ENCODE data around the gene RAD23B. TPM values are rescaled to one million over a fixed set of nuclear protein-coding genes. Genes with fewer than 3 reads are reported as not detected.
A peak's percentile ranks its signal among the peaks of the same experiment; 100 is the strongest.

Gene RAD23B
- total RNA-seq, 1 experiment from 2014 or later: 222 TPM

- H3K27ac Mint-ChIP-seq (ENCODE audit: low read depth, unreplicated experiment): no peak overlapping the region
- POLR2A ChIA-PET: interaction anchor here (0.7 to 2.2 kb wide), 2 partner anchors 17 to 1294 kb away, joined by 3 to 10 read pairs; no protein-coding TSS in a partner anchor
Measured at GRCh38 chr9:107268560-107268959, 14.5 kb upstream of the RAD23B start.

GRCh38 chr9:107269254-107269653, 13.8 kb upstream of the RAD23B start:
- no peak overlapping the region for H3K27ac Mint-ChIP-seq (ENCODE audit: low read depth, unreplicated experiment)
- CTCF ChIA-PET: interaction anchor here (1.7 kb wide), 1 partner anchor 72 kb away, joined by 5 read pairs; no protein-coding TSS in a partner anchor
- TF ChIP-seq, protein P1, sequence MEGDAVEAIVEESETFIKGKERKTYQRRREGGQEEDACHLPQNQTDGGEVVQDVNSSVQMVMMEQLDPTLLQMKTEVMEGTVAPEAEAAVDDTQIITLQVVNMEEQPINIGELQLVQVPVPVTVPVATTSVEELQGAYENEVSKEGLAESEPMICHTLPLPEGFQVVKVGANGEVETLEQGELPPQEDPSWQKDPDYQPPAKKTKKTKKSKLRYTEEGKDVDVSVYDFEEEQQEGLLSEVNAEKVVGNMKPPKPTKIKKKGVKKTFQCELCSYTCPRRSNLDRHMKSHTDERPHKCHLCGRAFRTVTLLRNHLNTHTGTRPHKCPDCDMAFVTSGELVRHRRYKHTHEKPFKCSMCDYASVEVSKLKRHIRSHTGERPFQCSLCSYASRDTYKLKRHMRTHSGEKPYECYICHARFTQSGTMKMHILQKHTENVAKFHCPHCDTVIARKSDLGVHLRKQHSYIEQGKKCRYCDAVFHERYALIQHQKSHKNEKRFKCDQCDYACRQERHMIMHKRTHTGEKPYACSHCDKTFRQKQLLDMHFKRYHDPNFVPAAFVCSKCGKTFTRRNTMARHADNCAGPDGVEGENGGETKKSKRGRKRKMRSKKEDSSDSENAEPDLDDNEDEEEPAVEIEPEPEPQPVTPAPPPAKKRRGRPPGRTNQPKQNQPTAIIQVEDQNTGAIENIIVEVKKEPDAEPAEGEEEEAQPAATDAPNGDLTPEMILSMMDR (IDR thresholded peaks at IDR 0.05; ENCODE audit: unreplicated experiment): no peak
- no peaks in the 10 kb centered on the region for H3K36me3 Mint-ChIP-seq (ENCODE audit: insufficient read depth, unreplicated experiment)
- POLR2A ChIA-PET: interaction anchor here (0.7 to 2.2 kb wide), 6 partner anchors 13 to 381 kb away, joined by 3 to 10 read pairs (median 6); no protein-coding TSS in a partner anchor
- H3K4me3 Mint-ChIP-seq (ENCODE audit: unreplicated experiment): no peak overlapping the region
- H3K4me1 Mint-ChIP-seq (ENCODE audit: insufficient read depth, unreplicated experiment): peaks cover 30% of the 10 kb centered on the region
- no peaks in the 10 kb centered on the region for H3K9me3 Mint-ChIP-seq (ENCODE audit: unreplicated experiment)
- no peaks in the 10 kb centered on the region for H3K27me3 Mint-ChIP-seq (ENCODE audit: insufficient read depth, unreplicated experiment)
- DNase-seq (ENCODE audit: unreplicated experiment): no peak
- no TSS peak for BruUV-seq (replicated peaks)
- intact Hi-C loops (cut with micrococcal nuclease): no loop called here

More at GRCh38 chr9:107268560-107268959, 14.5 kb upstream of the RAD23B start:
- H3K27me3 Mint-ChIP-seq (ENCODE audit: insufficient read depth, unreplicated experiment): no peaks in the 10 kb centered on the region
- peaks cover 23% of the 10 kb centered on the region for H3K4me1 Mint-ChIP-seq (ENCODE audit: insufficient read depth, unreplicated experiment)
- intact Hi-C loops (cut with micrococcal nuclease): no loop called here
- H3K4me3 Mint-ChIP-seq (ENCODE audit: unreplicated experiment): no peak overlapping the region
- BruUV-seq (replicated peaks): no TSS peak
- TF ChIP-seq, protein P1 (IDR thresholded peaks at IDR 0.05; ENCODE audit: unreplicated experiment): no peak
- H3K36me3 Mint-ChIP-seq (ENCODE audit: insufficient read depth, unreplicated experiment): no peaks in the 10 kb centered on the region
- CTCF ChIA-PET: interaction anchor here (0.7 kb wide), 1 partner anchor 671 kb away, joined by 3 read pairs; no protein-coding TSS in a partner anchor
- no peaks in the 10 kb centered on the region for H3K9me3 Mint-ChIP-seq (ENCODE audit: unreplicated experiment)
- no peak for DNase-seq (ENCODE audit: unreplicated experiment)

GRCh38 chr9:107269681-107270080, 13.4 kb upstream of the RAD23B start:
- TF ChIP-seq, protein P1 (IDR thresholded peaks at IDR 0.05; ENCODE audit: unreplicated experiment): no peak
- Mint-ChIP-seq H3K27me3 (ENCODE audit: insufficient read depth, unreplicated experiment) (no peaks in the 10 kb centered on the region), H3K4me3 (ENCODE audit: unreplicated experiment) (no peak overlapping the region), H3K9me3 (ENCODE audit: unreplicated experiment) (no peaks in the 10 kb centered on the region), H3K27ac (ENCODE audit: low read depth, unreplicated experiment) (no peak overlapping the region), H3K4me1 (ENCODE audit: insufficient read depth, unreplicated experiment) (peaks cover 31% of the 10 kb centered on the region), H3K36me3 (ENCODE audit: insufficient read depth, unreplicated experiment) (no peaks in the 10 kb centered on the region)
- ChIA-PET CTCF (interaction anchor here (0.7 to 1.7 kb wide), 3 partner anchors 30 to 1298 kb away, joined by 4 to 5 read pairs (median 4); no protein-coding TSS in a partner anchor), POLR2A (interaction anchor here (0.5 to 2.2 kb wide), 9 partner anchors 12 to 967 kb away, joined by 3 to 10 read pairs (median 3); no protein-coding TSS in a partner anchor)
- DNase-seq (ENCODE audit: unreplicated experiment): peak; percentile 61
- BruUV-seq (replicated peaks): no TSS peak
- intact Hi-C loops (cut with micrococcal nuclease): no loop called here

GRCh38 chr9:107270082-107270481, 13.0 kb upstream of the RAD23B start:
- ChIA-PET CTCF (interaction anchor here (0.6 to 1.7 kb wide), 4 partner anchors 11 to 1298 kb away, joined by 3 to 5 read pairs (median 4); no protein-coding TSS in a partner anchor), POLR2A (interaction anchor here (0.5 to 2.2 kb wide), 8 partner anchors 12 to 967 kb away, joined by 3 to 10 read pairs (median 4); no protein-coding TSS in a partner anchor)
- Mint-ChIP-seq H3K9me3 (ENCODE audit: unreplicated experiment) (no peaks in the 10 kb centered on the region), H3K4me3 (ENCODE audit: unreplicated experiment) (no peak overlapping the region), H3K27ac (ENCODE audit: low read depth, unreplicated experiment) (no peak overlapping the region), H3K36me3 (ENCODE audit: insufficient read depth, unreplicated experiment) (no peaks in the 10 kb centered on the region), H3K4me1 (ENCODE audit: insufficient read depth, unreplicated experiment) (peaks cover 35% of the 10 kb centered on the region), H3K27me3 (ENCODE audit: insufficient read depth, unreplicated experiment) (no peaks in the 10 kb centered on the region)
- TF ChIP-seq, protein P1 (IDR thresholded peaks at IDR 0.05; ENCODE audit: unreplicated experiment): no peak
- intact Hi-C loops (cut with micrococcal nuclease): no loop called here
- no TSS peak for BruUV-seq (replicated peaks)
- DNase-seq (ENCODE audit: unreplicated experiment): no peak

Data from MCF 10A (cell line).